Coronary artery (tissue), 2 donors: ENCODE data around the gene FHL2.

ENCODE experiments used
- DNase-seq: peaks from one replicate; pipeline ENCODE4 v3.0.0-alpha.2; 2017; ENCODE audit warnings: low spot score
- H3K27ac ChIP-seq, 2 donors: fragments of 200-600 bp; sonication (generic); one replicate each; pipeline ENCODE4 v1.5.1; 2016 to 2019
- H3K4me3 ChIP-seq: fragments of 200-600 bp; sonication (generic); 2 replicates; pipeline ENCODE4 v1.5.1; 2016; ENCODE audit warnings: mild to moderate bottlenecking, moderate library complexity
- TF ChIP-seq, protein P1 (sequence below): fragments of 200-600 bp; sonication (generic); IDR thresholded peaks from one replicate; pipeline ENCODE4 v1.5.1; 2019; ENCODE audit warnings: antibody characterized with exemption

FHL2 gene

GRCh38 chr2:105404736-105405135 is 5.9 kb upstream of the FHL2 start:
- Histone ChIP-seq H3K27ac (no peak overlapping the region), H3K4me3 (no peak overlapping the region)
- DNase-seq, result no peak
- TF ChIP-seq, protein P1, sequence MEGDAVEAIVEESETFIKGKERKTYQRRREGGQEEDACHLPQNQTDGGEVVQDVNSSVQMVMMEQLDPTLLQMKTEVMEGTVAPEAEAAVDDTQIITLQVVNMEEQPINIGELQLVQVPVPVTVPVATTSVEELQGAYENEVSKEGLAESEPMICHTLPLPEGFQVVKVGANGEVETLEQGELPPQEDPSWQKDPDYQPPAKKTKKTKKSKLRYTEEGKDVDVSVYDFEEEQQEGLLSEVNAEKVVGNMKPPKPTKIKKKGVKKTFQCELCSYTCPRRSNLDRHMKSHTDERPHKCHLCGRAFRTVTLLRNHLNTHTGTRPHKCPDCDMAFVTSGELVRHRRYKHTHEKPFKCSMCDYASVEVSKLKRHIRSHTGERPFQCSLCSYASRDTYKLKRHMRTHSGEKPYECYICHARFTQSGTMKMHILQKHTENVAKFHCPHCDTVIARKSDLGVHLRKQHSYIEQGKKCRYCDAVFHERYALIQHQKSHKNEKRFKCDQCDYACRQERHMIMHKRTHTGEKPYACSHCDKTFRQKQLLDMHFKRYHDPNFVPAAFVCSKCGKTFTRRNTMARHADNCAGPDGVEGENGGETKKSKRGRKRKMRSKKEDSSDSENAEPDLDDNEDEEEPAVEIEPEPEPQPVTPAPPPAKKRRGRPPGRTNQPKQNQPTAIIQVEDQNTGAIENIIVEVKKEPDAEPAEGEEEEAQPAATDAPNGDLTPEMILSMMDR, result no peak

- no peak overlapping the region for H3K4me3 ChIP-seq
- no peak for DNase-seq
- TF ChIP-seq, protein P1, result no peak
- H3K27ac ChIP-seq, result peak overlapping the region in 1 of 2 donors; percentile 7
Observed at GRCh38 chr2:105403783-105404698, 5.2 kb upstream of the FHL2 start.

- no peak overlapping the region for H3K27ac ChIP-seq
- TF ChIP-seq, protein P1, result no peak
- no peak for DNase-seq
- no peak overlapping the region for H3K4me3 ChIP-seq
Observed at GRCh38 chr2:105403241-105403782, 4.5 kb upstream of the FHL2 start.

- H3K4me3 ChIP-seq, result no peak overlapping the region
- no peak for DNase-seq
- TF ChIP-seq, protein P1, result no peak
- no peak overlapping the region for H3K27ac ChIP-seq
Observed at GRCh38 chr2:105402809-105403208, 4.0 kb upstream of the FHL2 start.

GRCh38 chr2:105401867-105402266 is 3.0 kb upstream of the FHL2 start:
- no peak for DNase-seq
- Histone ChIP-seq H3K4me3 (no peak overlapping the region), H3K27ac (no peak overlapping the region)
- TF ChIP-seq, protein P1, result no peak

DNA sequence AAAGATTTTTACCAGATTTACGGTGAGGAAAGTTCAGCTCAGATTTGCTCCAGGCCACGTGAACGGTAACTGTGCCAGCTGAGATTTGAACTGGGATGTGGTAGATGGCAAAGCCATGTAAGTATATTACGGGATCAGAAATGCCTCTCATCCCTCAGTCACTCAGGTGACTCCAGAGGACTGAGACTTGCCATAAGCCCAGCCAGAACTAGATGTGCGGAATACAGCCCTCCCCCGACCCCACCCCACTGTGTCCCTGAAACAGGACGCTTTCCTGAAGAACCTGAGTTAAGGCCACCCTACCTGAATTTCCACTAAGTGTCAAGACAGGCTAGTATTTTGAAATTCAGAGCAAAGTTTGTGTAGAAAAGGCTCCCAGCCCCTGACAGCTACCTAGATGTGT is 1.3 kb upstream of the FHL2 start:
- Histone ChIP-seq H3K27ac (no peak overlapping the region), H3K4me3 (no peak overlapping the region)
- TF ChIP-seq, protein P1, result no peak
- no peak for DNase-seq
